Measurements from ENCODE around the gene MAGI1.
"Not testable (repeated sequence)": the region's sequence is repeated elsewhere in the genome, so short reads cannot be mapped to it uniquely, and the experiment has no call there.

Gene MAGI1

DNA sequence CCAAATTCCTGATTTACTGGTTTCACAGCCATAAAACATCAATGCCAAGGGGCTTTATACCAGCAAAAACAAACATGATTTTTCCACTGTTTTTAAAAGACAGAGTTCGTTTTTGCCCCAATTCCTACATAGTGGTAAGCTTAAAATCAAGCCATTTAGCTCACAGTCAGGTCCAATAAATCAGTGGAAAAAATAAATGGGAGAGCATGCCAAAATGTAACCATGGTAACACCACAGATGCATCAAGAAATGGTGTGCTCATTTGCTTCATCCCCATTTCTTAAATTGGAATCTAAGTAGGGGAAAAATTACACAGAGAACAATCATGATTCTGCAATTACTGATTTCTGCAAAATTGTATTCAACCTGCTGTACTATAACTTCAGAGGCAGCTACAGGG, 418.8 kb downstream of the MAGI1 start:
- no peak for DNase-seq (ENCODE audit: low read depth)

DNA sequence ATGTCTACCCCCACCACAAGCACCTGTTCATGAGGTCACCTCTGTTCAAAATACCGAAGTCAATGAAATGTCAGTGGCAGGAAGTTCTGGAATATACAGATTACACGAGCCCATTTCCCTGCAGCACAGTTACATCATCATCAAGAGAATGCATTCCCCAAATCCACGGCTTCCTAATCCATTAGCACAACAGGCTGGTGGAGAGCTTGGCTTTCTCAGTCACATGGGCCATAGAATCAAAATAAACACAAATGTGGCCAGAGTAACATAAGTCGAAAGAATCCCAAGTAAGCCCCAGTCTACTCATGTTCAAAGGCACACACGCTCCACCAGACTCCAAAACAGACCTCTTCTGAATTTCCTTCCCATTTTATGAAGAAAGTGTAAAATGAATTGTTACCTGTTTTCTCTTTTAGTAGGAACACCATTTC, 419.3 kb downstream of the MAGI1 start:
- DNase-seq (ENCODE audit: low read depth): no peak

DNA sequence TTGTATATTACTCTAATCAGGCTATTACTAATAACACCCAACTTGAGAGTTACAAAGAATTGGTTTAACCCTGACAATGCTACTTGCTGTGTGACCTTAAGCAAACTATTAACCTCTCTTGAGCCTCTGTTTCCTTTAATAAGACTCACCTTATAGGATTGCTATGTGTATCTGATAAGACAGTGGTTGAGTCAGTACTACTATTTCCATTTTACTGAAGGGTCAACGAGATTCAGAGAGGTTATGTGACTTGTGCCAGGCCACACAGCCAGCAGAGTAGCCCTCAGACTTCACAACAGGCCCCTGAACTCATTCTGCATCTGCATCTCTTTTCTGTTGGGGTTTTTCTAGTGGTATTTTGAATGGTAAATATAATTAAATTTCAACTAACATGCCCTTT, 420.1 kb downstream of the MAGI1 start:
- no peak for DNase-seq (ENCODE audit: low read depth)

DNA sequence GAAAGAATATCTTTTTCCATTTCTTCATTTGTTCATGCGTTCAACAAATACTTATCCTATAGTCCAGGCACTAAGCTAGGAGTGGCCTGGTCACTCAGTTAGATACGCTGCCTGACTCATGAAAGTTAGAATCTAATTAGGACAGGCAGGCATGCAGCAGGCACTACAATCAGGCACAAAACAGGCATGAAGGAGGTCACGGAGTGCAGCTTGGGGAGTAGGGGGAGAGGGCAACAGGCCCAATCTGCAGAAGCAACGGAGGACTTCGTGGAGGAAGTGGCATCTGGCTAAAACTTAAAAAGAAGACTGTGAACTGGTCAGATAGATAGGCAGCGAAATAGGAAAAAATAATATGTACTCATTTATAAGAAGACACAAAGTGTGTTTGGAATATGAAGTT, 420.9 kb downstream of the MAGI1 start:
- DNase-seq (ENCODE audit: low read depth): no peak

DNA sequence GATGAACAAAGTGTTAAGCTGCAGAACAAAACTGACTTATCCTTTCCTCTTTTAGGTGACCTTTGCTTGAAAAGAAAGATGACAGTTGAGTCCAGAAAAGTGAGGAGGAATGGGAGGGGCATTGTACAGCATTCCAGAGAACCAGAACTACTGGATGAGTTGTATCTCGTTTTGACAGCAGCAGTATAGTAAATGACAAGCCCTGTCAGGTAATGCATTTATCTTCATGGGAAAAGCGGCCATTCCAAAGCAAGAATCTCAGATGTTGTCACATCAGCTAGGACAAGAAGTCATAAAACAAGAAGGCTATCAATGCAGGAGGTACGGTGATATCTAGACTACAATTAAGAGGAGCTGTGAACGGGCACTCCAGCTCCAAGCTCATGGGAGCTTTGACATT, 421.5 kb downstream of the MAGI1 start:
- DNase-seq (ENCODE audit: low read depth): no peak

DNA sequence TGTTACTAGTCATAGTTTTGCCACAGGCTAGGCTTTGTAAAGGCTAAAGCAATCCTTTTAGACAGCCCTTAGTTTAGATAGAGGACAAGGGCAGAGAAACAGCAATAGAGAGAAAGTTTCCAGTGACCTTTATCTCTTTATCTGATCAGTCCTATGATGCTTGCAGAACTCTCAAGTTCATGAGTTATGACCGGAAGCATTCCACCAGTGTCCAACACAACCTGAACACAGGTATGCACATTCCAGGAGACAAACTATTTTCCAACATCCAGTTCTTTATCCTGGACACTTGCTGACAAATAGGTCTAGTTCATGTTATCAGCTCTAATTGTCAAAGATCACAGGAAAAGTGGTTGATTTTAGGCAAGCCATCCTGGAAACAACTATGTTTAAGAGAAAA, 422.2 kb downstream of the MAGI1 start:
- DNase-seq (ENCODE audit: low read depth): no peak

DNA sequence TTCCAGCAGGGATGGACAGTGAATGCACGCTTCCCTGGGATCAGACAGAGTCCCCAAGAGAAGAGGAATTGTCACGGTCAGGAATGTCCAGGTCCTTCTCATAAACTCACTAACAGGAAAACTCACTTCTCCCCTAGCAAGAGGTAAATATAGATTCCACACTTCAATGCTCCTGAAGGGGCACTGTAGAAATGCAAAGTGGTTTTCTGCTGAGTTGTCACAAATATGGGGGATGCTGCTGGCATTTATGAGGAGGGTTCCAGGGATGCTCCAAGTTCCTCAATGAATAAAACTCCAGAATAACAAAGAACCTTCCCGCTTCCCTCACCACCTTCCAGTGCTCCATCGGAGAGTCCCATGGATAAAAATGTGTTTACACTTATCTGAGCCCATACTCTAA, 423.4 kb downstream of the MAGI1 start:
- DNase-seq (ENCODE audit: low read depth): no peak

DNA sequence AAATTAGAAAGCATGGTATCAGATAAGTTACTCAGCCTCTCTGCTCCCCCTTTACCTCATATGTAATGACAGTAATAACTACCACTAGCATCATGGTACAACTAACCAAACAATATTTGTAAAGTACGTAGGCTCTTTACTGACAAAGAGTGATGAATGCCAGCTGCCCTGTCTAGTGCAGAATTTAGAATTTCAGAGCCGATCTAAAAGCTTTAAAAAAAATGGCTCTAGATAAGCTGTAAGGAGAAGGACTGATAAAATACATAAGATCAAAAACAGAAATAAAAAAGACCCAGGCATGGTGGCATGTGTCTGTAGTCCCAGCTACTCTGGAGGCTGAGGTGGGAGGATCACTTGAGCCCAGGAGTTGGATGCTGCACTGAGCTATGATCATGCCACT, 424.1 kb downstream of the MAGI1 start:
- DNase-seq (ENCODE audit: low read depth): no peak

DNA sequence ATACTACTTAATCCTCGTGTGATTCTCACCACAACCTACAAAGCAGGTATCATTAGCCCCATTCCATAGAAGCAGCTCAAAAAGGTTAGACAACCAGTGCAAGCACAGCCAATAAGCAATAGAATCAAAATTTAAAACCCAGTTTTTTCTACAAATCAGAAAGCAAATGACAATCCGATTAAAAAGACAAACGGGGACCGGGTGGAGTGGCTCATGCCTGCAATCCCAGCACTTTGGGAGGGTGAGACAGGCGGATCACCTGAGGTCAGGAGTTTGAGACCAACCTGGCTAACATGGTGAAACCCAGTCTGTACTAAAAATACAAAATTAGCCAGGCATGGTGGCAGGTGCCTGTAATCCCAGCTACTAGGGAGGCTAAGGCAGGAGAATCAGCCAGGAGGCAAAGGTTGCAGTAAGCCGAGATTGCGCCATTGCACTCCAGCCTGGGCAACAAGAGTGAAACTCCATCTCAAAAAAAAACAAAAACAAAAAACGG, 430.7 kb downstream of the MAGI1 start:
- DNase-seq (ENCODE audit: low read depth): not testable (repeated sequence)

DNA sequence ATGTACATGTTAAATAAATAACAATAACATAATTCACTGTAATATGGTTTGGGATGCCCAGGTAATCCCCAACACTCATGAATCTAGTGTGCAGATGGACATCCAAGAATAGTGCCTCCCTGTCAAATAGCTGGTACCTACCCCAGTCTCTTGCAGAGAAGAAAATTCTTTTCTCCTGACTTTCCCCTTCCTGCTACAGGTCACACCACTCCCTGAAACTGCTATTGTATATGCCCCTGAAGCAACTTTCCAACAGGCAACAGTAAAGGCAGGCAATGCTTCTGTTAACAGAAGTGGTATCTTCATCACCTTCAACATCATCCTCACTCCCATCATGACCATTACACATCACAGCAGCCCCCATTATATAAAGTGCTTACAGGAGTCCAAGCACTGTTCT, 431.6 kb downstream of the MAGI1 start:
- DNase-seq (ENCODE audit: low read depth): no peak

DNA sequence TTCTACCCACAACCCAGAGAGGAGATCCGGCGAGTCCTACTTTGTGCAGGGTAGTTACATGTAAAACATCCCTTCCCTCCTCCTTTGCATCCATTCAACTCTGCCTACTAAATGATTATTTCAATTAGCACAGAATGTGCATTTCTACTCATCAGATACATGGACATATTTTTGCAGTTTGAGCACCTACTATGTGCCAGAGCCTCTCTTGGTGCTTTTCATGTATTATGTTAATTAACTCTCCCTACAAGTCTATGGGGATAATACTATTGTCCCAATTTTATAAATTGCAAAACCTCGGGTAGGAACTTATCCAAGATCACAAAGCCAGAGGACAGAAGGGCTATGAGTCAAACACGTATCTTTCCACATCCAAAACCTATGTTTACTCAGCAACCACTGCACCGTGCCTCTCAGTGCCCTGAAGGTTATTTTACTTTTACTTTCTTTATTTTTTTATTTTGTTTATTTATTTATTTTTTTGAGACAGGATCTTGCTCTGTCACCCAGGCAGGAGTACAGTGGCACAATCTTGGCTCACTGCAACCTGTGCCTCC, 432.8 kb downstream of the MAGI1 start:
- DNase-seq (ENCODE audit: low read depth): no peak

DNA sequence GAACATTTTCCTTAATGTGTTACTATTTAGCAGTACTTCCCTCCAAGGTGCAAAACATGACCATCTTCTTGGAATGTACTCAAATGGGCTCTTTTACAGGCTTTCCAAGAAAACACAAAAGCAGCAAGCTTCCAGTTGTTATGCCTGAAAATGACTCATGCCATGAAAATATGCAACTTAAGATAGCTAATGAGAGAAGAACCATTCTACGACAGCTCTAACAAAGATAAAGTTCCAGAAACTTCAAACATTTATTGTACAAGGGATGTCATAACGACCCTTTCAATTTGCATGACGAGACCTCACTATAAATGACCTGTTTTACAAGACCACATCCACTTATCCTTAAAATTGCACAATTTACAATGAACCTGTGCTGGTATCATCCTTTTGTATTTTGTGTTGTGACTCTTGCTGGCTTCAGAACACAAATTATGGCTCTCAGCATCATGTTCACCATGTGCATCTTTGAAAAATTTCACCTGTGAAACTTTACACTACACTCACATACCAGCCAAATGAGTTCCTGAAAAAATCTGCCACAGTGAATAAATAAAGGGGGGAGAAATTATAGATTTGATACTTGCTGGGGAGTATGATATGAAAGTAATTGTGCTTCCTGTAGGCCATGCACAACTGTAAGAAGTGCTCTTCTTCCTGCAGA, 433.7 kb downstream of the MAGI1 start:
- no peak for DNase-seq (ENCODE audit: low read depth)

DNA sequence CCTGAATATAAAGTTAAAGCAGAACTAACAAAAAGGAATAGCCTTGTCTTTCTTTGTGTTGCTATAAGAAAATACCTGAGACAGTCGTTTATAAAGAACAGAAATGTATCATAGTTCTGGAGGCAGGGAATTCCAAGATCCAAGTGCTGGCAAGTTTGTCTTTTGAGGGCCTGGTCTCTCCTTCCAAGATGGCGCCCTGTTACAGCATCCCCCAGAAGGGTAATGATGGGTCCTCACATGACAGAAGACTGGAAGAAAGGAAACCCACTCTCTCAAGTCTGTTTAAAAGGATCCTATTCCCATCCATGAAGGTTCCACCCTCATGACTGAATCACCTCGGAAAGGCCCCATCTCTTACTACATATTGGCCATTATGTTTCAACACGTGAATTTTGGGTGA, 435.1 kb downstream of the MAGI1 start:
- DNase-seq (ENCODE audit: low read depth): no peak

DNA sequence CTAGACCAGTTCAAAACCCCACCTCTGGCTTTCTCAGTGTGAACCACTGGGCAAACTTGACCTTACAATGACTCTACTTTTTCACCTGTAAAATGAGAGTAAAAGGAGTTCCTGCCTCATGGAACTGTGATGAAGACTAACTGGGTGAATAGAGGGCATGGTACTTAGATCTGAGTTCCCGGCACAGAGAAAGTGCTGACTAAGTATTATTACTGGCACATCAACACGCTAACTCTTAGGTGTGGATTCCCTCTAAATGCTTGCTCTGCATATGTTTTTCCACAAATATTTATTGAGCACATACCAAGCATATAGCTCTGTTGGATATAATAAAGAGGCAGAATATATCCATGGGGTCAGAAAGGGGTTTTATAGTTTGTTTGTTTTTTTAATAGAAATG, 437.8 kb downstream of the MAGI1 start:
- no peak for DNase-seq (ENCODE audit: low read depth)

DNA sequence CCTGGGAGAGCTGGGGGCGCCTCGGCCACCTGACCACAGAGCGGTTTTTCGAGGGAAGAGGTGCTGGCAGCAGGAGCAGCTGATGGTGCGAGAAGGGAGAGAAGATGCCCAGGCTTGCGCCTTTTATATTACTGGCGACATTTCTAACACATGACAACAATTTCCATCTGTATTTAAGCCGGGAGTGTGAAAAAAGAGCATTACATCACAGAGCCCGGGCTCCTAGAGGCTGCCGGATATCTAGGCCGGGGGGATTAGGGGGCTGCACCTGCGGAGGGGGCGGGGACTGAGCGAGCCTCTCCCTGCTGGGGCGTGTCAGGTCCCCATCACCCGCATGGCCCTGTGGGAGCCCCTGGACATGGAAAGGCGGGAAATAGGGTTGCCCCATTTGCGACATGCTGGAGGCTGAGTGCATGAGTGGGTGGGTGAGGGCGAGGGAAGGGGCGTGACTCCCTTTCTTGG, 440.7 kb downstream of the MAGI1 start:
- no peak for DNase-seq (ENCODE audit: low read depth)

DNA sequence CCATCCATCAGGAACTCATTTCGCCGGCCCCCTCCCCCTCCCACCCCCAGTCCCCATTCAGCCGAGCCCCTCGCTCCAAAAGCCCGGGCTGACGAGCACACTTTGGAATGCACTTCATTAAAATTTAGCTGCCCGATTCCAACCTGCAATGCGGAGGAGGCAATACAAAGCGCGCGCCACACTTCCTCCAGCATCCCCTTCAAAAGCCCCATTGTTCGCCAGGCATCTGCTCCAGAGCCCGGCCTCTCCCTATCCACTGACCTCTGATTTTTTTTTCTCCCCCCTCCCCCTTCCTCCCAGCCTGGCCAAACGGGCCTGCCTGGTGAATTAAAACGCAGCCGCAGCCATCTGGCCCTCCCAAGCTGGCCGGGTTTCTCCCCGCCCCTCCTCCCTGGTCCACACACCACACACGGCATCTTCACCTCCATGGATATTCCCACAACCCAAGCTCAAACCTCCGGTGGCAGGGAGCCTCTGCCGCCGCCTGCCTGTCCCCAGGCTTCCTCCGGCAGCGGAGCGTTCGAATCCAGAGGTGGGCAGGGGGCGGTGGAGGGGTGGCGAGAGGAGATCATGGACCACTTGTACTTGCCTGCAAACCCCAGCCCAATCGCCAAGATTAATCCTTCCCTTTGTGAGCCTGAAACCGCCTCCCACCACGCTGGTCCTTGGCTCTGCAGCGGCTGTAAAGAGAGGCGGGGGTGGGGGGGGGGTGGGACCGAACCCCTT, 441.3 kb downstream of the MAGI1 start:
- DNase-seq (ENCODE audit: low read depth): no peak

DNA sequence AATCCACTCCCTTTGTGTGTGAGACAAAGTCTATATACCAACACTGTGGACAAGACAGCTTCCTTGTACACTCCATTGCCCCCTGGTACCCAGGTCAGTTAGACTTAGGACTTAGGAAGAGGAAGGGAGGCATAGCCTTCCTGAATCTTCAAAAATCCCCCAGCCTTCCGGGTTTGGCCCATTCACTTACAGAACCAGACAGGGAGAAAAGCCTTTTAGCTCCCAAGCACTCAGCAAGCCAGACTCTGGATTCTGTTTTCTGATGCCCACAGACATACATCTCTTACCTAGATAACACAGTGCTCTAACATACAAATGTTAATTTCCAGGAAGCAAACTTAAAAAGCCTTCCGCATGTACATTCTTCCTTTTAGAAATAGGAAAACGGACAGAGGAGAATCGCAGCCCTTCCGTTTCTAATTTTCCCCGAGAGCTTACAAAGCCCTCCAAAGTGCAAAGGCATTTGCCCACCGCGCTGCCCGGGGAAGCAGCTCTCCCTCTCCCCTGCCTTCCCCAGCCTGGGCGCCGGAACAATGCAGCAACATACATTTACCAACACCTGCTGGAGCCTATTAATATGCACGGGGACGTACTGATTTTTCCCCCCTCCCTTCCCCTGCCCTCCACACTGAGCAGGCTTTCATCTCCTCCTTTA, 442.0 kb downstream of the MAGI1 start:
- DNase-seq (ENCODE audit: low read depth): no peak

DNA sequence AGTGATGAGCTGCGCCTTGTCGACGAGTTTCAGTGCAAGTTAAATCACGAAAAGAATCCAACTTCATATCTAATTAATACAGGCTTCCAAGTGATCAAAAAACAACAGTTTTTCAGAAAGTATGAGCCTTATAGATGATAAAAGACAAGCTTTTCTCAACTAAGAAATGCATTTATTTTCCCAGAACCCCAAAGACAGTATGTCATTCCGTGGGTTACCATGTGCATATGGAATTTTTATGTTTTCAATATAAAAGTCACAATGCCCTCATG, 442.8 kb downstream of the MAGI1 start:
- DNase-seq (ENCODE audit: low read depth): no peak

DNA sequence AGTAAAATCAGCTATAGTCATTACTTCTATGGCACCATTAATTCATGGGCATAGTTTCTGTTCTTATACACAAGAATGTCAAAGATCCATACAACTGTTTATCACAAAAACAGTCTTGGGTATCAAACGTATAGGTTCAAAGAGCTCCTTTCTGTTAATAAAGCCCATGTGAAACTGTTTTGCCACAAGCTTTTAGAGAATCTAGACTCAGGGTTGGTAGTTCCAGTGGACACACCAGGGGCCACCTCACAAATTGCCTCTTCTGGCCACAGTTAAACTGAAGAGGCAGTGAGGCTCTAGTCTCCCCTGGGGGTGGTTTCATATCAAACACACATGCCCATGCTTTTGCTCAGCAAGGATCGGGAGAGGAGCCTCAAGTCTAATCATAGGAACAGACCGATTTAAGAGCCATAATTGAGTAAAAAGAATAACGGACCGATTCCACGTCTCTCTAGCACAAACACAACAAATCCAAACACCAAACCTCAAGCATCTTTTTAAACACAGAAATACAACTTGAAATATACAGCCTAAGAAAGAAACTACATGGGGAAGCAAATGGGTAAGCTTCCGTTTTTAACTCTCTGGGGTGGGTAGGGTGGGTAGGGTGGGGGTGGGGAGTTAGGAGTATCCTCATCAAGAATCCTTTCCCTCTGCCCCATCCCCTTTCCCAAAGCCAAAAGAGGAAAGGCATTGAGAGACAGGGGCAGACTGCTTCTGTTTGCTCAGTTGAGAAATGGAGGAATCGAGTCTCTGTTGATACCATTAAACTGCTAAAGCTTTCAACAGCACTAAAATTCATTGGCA, 443.3 kb downstream of the MAGI1 start:
- DNase-seq (ENCODE audit: low read depth): no peak

DNA sequence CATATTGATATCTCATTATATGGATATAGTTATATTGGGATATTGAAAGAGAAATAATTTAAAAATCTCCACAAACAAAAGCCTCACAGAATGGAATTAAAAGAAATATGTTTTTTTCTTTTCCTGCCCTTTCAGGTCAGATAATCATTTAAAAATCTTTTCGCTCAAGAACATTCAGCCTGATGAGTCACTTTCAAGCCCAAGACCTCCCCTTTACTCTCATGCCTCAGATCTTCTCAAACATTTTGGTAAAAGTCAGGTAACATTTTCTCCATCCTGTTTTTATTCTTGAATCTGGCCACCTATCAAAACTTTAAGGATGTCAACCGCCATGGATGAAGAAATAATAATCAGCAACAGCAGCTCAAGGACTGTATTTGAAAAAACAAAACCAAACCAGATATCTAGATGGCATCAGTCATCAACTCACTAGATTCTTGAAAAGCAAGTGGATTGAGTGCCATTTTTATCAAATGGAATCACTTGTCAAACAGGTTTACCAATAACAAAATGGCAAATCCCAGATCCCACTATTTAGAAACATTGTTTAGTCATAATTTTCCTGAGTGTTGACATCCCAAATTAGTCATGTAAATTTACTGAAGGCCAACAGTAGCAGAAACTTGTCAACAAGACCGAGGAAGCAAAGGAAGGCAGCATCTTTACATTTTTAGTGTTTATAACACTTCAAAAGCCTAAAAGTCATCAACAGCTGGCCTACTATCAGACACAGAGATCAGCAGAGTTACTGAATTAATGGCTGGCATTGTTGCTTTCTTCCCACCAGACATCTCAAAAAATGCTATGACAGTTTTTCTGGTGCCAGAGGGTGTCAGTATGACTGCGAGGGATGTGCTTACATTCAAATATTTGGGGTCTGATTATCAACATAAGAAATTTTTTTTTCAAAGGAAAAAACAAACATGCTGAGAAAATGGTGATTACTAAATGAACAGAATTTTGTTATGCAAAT, 444.7 kb downstream of the MAGI1 start:
- DNase-seq (ENCODE audit: low read depth): no peak

DNA sequence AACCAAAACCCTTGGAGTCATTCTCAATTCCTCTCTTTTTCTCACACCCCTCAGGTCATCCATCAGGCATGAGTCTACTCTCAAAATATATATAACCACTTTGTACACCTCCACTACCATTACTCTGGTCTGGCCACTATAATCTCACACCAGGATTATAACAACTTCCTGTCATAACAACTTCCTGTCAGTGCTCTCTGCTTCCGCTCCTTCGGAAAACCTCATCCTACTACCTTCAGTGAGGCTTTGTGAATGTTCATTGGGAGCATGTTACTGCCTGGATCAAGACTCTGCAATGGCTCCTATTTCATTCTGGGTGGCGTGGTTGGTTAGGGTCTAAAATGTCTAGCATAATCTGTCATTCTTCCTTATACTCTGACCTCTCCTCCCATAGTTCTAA, 447.4 kb downstream of the MAGI1 start:
- DNase-seq (ENCODE audit: low read depth): no peak

Data from stimulated activated CD8-positive, alpha-beta memory T cell treated with anti-CD3 and anti-CD28 coated beads, Interleukin-15, amount 100 ng/mL, for 1 hour (primary cell).